Thyroid gland (tissue), 4 donors: ENCODE measurements around the gene TAPBP.

Experiments
- POLR2A ChIP-seq, 2 donors: fragments of 450-650 bp; IDR thresholded peaks; one replicate each; pipeline ENCODE4 v1.6.1; 2017; ENCODE audit warnings: antibody characterized with exemption in 2 of 2, mild to moderate bottlenecking in 2 of 2, moderate library complexity in 1 of 2
- TF ChIP-seq, protein P1 (sequence below), 6 experiments: fragments of 200-600 bp in 3 of 6; fragments of 450-650 bp in 3 of 6; sonication (generic) in 3 of 6; IDR thresholded peaks; one replicate each; pipeline ENCODE4 v1.5.1; 2016 to 2019; ENCODE audit warnings: antibody characterized with exemption in 6 of 6, mild to moderate bottlenecking in 2 of 6, inconsistent platforms in 1 of 6, moderate library complexity in 1 of 6

DNA sequence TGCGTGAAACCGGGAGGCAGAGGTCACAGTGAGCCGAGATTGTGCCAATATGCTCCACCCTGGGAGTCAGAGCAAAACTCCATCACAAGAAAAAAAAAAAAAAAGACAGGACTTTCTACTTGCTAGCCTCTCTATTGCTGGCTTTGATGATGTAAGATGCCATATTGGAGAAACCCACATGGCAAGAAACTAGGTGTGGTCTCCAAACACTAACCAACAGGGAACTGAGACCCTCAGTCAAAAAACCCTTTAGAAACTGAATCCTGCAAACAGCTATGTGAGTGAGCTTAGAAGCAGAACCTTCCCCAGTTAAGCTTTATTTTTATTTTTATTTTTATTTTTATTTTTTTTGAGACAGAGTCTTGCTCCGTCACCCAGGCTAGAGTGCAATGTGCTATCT is 22.0 kb upstream of the TAPBP start:
- TF ChIP-seq, protein P1, sequence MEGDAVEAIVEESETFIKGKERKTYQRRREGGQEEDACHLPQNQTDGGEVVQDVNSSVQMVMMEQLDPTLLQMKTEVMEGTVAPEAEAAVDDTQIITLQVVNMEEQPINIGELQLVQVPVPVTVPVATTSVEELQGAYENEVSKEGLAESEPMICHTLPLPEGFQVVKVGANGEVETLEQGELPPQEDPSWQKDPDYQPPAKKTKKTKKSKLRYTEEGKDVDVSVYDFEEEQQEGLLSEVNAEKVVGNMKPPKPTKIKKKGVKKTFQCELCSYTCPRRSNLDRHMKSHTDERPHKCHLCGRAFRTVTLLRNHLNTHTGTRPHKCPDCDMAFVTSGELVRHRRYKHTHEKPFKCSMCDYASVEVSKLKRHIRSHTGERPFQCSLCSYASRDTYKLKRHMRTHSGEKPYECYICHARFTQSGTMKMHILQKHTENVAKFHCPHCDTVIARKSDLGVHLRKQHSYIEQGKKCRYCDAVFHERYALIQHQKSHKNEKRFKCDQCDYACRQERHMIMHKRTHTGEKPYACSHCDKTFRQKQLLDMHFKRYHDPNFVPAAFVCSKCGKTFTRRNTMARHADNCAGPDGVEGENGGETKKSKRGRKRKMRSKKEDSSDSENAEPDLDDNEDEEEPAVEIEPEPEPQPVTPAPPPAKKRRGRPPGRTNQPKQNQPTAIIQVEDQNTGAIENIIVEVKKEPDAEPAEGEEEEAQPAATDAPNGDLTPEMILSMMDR (IDR thresholded peaks at IDR 0.05), result no peak
- TF ChIP-seq POLR2A (IDR thresholded peaks at IDR 0.05), result no peak
